Measurements from ENCODE around the gene CPNE5. TPM values are rescaled to one million over a fixed set of nuclear protein-coding genes. Genes with fewer than 3 reads are reported as not detected.

Gene CPNE5
- total RNA-seq, 2 experiments from 2014 or later, result 0.69 to 1.2 TPM

DNA sequence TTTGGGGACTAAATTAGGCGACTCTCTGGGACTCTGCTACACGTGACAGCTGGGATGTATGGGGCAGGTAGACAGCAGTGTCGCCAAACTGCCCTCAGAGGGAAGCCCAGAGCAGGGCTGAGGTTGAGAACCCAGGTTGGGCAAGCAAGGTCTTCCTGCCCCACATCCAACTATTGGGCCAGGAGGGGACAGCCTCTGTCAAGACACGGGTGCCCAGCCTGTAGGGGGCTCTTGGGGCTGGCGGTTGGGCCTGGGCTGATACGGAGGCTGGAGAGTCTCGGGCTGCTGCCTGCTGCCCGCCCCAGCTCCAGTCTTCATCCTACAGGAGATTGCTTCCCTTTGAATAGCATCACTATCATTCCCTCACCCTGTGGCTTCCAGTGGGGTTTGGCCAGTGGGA is 33.3 kb downstream of the CPNE5 start:
- TF ChIP-seq, protein P1, sequence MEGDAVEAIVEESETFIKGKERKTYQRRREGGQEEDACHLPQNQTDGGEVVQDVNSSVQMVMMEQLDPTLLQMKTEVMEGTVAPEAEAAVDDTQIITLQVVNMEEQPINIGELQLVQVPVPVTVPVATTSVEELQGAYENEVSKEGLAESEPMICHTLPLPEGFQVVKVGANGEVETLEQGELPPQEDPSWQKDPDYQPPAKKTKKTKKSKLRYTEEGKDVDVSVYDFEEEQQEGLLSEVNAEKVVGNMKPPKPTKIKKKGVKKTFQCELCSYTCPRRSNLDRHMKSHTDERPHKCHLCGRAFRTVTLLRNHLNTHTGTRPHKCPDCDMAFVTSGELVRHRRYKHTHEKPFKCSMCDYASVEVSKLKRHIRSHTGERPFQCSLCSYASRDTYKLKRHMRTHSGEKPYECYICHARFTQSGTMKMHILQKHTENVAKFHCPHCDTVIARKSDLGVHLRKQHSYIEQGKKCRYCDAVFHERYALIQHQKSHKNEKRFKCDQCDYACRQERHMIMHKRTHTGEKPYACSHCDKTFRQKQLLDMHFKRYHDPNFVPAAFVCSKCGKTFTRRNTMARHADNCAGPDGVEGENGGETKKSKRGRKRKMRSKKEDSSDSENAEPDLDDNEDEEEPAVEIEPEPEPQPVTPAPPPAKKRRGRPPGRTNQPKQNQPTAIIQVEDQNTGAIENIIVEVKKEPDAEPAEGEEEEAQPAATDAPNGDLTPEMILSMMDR (IDR thresholded peaks at IDR 0.05), result no peak
- H3K27ac Mint-ChIP-seq, result no peak overlapping the region
- H3K4me3 Mint-ChIP-seq, result no peak overlapping the region
- H3K9me3 Mint-ChIP-seq, result no peaks in the 10 kb centered on the region
- no peaks in the 10 kb centered on the region for H3K36me3 Mint-ChIP-seq (ENCODE audit: low read depth)
- peaks cover 2% of the 10 kb centered on the region for H3K27me3 Mint-ChIP-seq
- H3K4me1 Mint-ChIP-seq (ENCODE audit: low read depth), result no peaks in the 10 kb centered on the region
- no peak for DNase-seq
- ATAC-seq, result no peak
- ChIA-PET POLR2A (interaction anchor here (1.5 kb wide), 1 partner anchor 191 kb away, joined by 3 read pairs; no protein-coding TSS in a partner anchor), CTCF (no interaction called here)
- intact Hi-C loops (cut with micrococcal nuclease), result no loop called here

DNA sequence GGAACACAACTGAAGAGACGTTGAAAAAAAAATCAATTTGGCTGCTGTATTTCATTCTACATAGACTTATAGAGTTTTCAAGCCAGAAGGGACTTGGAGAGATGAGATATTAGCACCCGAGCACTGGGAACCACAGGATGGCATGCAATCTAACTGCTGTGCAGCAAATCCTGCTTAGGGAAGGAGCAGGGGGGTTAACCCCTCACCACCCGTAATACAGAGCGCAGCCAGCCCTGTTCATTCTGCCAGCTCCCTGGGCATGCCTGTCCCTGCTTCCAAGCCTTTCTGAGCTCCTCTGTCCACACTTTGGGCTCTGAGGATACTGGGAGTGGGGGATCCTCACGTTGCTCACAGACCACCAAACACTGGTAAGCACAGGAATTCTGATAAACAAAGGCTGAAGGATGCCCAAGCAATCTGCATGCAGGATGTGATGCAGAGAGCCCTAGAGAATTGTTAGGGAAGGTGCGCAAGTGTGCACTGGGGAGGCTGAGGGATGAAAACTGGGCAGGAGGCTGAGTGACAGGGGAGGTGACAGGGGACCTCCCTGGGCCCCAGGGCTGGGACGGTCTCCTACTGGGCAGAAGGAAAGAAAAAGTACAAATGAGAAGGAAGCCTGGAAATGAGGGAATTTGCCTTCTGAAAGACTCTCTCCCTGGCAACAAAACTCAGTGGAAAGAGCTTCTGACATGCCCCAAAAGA is 34.0 kb downstream of the CPNE5 start:
- ATAC-seq, result no peak
- no peaks in the 10 kb centered on the region for H3K36me3 Mint-ChIP-seq (ENCODE audit: low read depth)
- no peaks in the 10 kb centered on the region for H3K9me3 Mint-ChIP-seq
- H3K27me3 Mint-ChIP-seq, result peaks cover 2% of the 10 kb centered on the region
- no peak overlapping the region for H3K4me3 Mint-ChIP-seq
- no peak overlapping the region for H3K27ac Mint-ChIP-seq
- H3K4me1 Mint-ChIP-seq (ENCODE audit: low read depth), result no peaks in the 10 kb centered on the region
- CTCF ChIA-PET, result no interaction called here
- TF ChIP-seq, protein P1 (IDR thresholded peaks at IDR 0.05), result no peak
- intact Hi-C loops (cut with micrococcal nuclease), result no loop called here
- no peak for DNase-seq
- POLR2A ChIA-PET, result no interaction called here

DNA sequence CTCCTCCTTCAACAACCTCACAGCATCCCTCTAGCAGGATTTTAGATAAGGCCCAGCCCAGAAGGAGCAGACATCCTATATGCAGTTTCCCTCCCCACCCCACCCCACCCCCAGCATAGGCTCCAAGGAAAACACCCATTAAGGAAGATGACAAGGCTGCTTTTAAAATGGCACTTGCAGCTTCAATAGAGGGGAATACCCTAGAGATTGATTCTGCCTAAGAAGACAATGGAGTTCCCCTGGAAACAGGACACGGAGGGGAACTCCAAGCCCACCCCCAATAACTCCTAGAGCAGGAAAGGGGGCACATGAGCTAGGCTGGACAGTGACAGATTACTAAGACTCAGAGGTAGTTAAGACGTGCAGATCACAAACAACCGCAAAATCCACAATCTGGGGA is 34.7 kb downstream of the CPNE5 start:
- no peak for DNase-seq
- no peak for ATAC-seq
- intact Hi-C loops (cut with micrococcal nuclease), result no loop called here
- TF ChIP-seq, protein P1 (IDR thresholded peaks at IDR 0.05), result no peak
- ChIA-PET POLR2A (no interaction called here), CTCF (interaction anchor here (1.1 kb wide), 1 partner anchor 19 kb away, joined by 3 read pairs; no protein-coding TSS in a partner anchor)
- no peak overlapping the region for H3K27ac Mint-ChIP-seq
- no peaks in the 10 kb centered on the region for H3K4me1 Mint-ChIP-seq (ENCODE audit: low read depth)
- no peak overlapping the region for H3K4me3 Mint-ChIP-seq
- H3K36me3 Mint-ChIP-seq (ENCODE audit: low read depth), result no peaks in the 10 kb centered on the region
- H3K9me3 Mint-ChIP-seq, result no peaks in the 10 kb centered on the region
- peaks cover 2% of the 10 kb centered on the region for H3K27me3 Mint-ChIP-seq

DNA sequence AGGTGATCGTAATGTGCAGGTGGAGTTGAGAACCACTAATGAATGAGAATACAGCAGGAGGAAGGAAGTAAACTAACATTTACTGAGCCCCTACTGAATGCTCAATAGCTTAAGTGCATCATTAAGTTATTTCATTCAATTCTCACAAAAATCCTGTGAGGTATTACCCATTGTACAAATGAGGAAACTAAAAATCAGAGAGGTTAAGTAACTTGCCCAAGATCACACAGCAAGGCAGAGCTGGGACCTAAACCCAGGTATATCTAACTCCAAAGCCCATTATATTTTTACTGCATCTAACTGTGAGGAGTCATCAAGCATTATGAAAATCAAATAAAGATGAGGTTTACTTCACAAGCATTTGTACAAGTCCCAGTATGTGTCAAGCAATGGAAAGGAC is 35.3 kb downstream of the CPNE5 start:
- ATAC-seq (no peak), DNase-seq (no peak)
- CTCF ChIA-PET, result interaction anchor here (1.1 kb wide), 1 partner anchor 19 kb away, joined by 3 read pairs; no protein-coding TSS in a partner anchor
- Mint-ChIP-seq H3K4me3 (no peak overlapping the region), H3K9me3 (no peaks in the 10 kb centered on the region), H3K4me1 (ENCODE audit: low read depth) (no peaks in the 10 kb centered on the region), H3K27me3 (peaks cover 2% of the 10 kb centered on the region), H3K36me3 (ENCODE audit: low read depth) (no peaks in the 10 kb centered on the region), H3K27ac (no peak overlapping the region)
- POLR2A ChIA-PET, result no interaction called here
- intact Hi-C loops (cut with micrococcal nuclease), result no loop called here
- TF ChIP-seq, protein P1 (IDR thresholded peaks at IDR 0.05), result no peak

DNA sequence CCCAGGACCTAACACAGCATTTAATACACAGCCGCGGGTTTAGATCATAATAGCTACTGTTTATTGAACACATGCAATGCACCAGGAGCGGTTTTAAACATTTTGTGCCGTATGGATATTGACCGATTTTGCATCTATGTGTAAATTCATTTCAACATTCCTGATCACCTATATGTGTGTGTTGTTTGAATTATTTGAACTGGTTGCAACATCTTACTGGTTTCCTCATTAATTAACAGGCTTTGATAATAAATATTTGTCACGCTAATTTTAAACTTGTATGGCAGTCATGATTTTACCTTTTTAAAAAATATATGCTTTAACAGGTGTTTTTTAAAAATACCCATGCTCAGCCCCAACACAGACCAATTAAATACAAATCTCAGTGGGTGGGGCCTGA is 35.8 kb downstream of the CPNE5 start:
- Mint-ChIP-seq H3K27me3 (peaks cover 2% of the 10 kb centered on the region), H3K36me3 (ENCODE audit: low read depth) (no peaks in the 10 kb centered on the region), H3K4me1 (ENCODE audit: low read depth) (no peaks in the 10 kb centered on the region), H3K4me3 (no peak overlapping the region), H3K27ac (no peak overlapping the region), H3K9me3 (no peaks in the 10 kb centered on the region)
- DNase-seq (no peak), ATAC-seq (no peak)
- intact Hi-C loops (cut with micrococcal nuclease), result no loop called here
- TF ChIP-seq, protein P1 (IDR thresholded peaks at IDR 0.05), result no peak
- POLR2A ChIA-PET, result no interaction called here
- CTCF ChIA-PET, result interaction anchor here (1.1 kb wide), 1 partner anchor 18 kb away, joined by 3 read pairs; no protein-coding TSS in a partner anchor
